Small intestine (tissue), 16 donors: ENCODE data around the gene CRABP1. TPM values are rescaled to one million over a fixed set of nuclear protein-coding genes. Genes with fewer than 3 reads are reported as not detected.

ENCODE experiments used
- DNase-seq, 2 donors: peaks; one replicate each; pipeline versions ENCODE4 v3.0.0 to v3.0.0-alpha.2; 2013
- FAIRE-seq: peaks from 2 replicates; lab custom pipeline; 2012; peaks lifted over from hg19 to GRCh38; lab: Jason Lieb, UNC
- H3K27ac ChIP-seq, 3 donors: one replicate each; pipeline ENCODE4 v1.5.1; 2013; ENCODE audit warnings: low read length in 2 of 3, mild to moderate bottlenecking in 2 of 3, control low read depth in 1 of 3, inconsistent platforms in 1 of 3, low read depth in 1 of 3, moderate library complexity in 1 of 3
- H3K27me3 ChIP-seq, 3 donors: one replicate each; pipeline ENCODE4 v1.6.1; 2013; ENCODE audit warnings: low read length in 3 of 3, inconsistent platforms in 1 of 3; ENCODE audit not compliant: control insufficient read depth in 3 of 3, insufficient read depth in 3 of 3
- H3K36me3 ChIP-seq, 3 donors: one replicate each; pipeline ENCODE4 v1.6.1; 2013; ENCODE audit warnings: low read length in 3 of 3, inconsistent platforms in 1 of 3, low read depth in 1 of 3, mild to moderate bottlenecking in 1 of 3, moderate library complexity in 1 of 3; ENCODE audit not compliant: control insufficient read depth in 3 of 3, insufficient read depth in 2 of 3
- H3K4me1 ChIP-seq, 3 donors: one replicate each; pipeline ENCODE4 v1.6.1; 2013; ENCODE audit warnings: low read length in 2 of 3, inconsistent platforms in 1 of 3, low read depth in 1 of 3, mild to moderate bottlenecking in 1 of 3, moderate library complexity in 1 of 3; ENCODE audit not compliant: control insufficient read depth in 3 of 3, insufficient read depth in 2 of 3
- H3K4me3 ChIP-seq, 3 donors: one replicate each; pipeline ENCODE4 v1.5.1; 2013; ENCODE audit warnings: low read length in 3 of 3, control low read depth in 1 of 3, inconsistent platforms in 1 of 3, low read depth in 1 of 3, mild to moderate bottlenecking in 1 of 3, moderate library complexity in 1 of 3
- H3K9me3 ChIP-seq, 2 donors: one replicate each; pipeline ENCODE4 v1.6.1; 2013; ENCODE audit warnings: low read depth in 1 of 2, low read length in 1 of 2; ENCODE audit not compliant: control insufficient read depth in 2 of 2, insufficient read depth in 1 of 2
- WGBS, 3 donors: extraction: QIAGEN DNeasy Blood & Tissue Kit; methylation state at CpG; one replicate each; pipeline ENCODE4 v1.1.7; 2013; 5-methylcytosine and 5-hydroxymethylcytosine counted together
- long read RNA-seq, 10 donors: transcript quantifications; one replicate each; lab custom pipeline, GENCODE V29; 2026
- polyA plus RNA-seq, 4 donors: library from polyadenylated mRNA; stranded (reverse) in 3 of 4; unstranded in 1 of 4; fragments of 200-250 nt in 3 of 4; fragments of 120-200 nt in 1 of 4; gene quantifications; one replicate each; pipeline versions ENCODE4 v1.2.1 to v1.2.3, GENCODE V29; 2013
- donor health status: healthy with polysubstance abuse.
- donor health status: control.
- donor health status: control.
- donor health status: Bipolar disorder and iron deficiency.
- donor health status: healthy.

Gene CRABP1
- polyA plus RNA-seq: 10 to 100 TPM in 2 of 4 donors, not detected in 2; 10.4 to 16.0 TPM
- long read RNA-seq, donor 1: 0 reads
- long read RNA-seq, donor 2, partial matches to known transcripts: 0 of 1 reads
- long read RNA-seq, donor 2, other reads (novel, unspliced or antisense): 0 of 1 reads
- long read RNA-seq, donor 3, transcript CRABP1-201 (4 exons, 772 nt): major isoform, 5 of 5 reads
- long read RNA-seq, donor 3, partial matches to known transcripts: 0 of 5 reads
- long read RNA-seq, donor 3, other reads (novel, unspliced or antisense): 0 of 5 reads
- long read RNA-seq, donor 4, partial matches to known transcripts: 0 of 3 reads
- long read RNA-seq, donor 4, other reads (novel, unspliced or antisense): 0 of 3 reads
- long read RNA-seq, donor 5, partial matches to known transcripts: 0 of 2 reads
- long read RNA-seq, donor 5, other reads (novel, unspliced or antisense): 0 of 2 reads
- long read RNA-seq, donor 6, partial matches to known transcripts: 0 of 2 reads
- long read RNA-seq, donor 6, other reads (novel, unspliced or antisense): 0 of 2 reads
- long read RNA-seq, donor 7, partial matches to known transcripts: 0 of 2 reads
- long read RNA-seq, donor 7, other reads (novel, unspliced or antisense): 0 of 2 reads
- long read RNA-seq, donor 8, transcript CRABP1-201 (4 exons, 772 nt): major isoform, 9 of 10 reads
- long read RNA-seq, donor 8, partial matches to known transcripts: 0 of 10 reads
- long read RNA-seq, donor 8, other reads (novel, unspliced or antisense): 0 of 10 reads
- long read RNA-seq, donor 9, partial matches to known transcripts: 0 of 2 reads
- long read RNA-seq, donor 9, other reads (novel, unspliced or antisense): 0 of 2 reads
- long read RNA-seq, donor 10, transcript CRABP1-201 (4 exons, 772 nt): major isoform, 57 of 72 reads
- long read RNA-seq, donor 10, transcript CRABP1-203 (1 exons, 401 nt): minor isoform, 7 of 72 reads
- long read RNA-seq, donor 10, partial matches to known transcripts: 8 of 72 reads
- long read RNA-seq, donor 10, other reads (novel, unspliced or antisense): 0 of 72 reads

DNA sequence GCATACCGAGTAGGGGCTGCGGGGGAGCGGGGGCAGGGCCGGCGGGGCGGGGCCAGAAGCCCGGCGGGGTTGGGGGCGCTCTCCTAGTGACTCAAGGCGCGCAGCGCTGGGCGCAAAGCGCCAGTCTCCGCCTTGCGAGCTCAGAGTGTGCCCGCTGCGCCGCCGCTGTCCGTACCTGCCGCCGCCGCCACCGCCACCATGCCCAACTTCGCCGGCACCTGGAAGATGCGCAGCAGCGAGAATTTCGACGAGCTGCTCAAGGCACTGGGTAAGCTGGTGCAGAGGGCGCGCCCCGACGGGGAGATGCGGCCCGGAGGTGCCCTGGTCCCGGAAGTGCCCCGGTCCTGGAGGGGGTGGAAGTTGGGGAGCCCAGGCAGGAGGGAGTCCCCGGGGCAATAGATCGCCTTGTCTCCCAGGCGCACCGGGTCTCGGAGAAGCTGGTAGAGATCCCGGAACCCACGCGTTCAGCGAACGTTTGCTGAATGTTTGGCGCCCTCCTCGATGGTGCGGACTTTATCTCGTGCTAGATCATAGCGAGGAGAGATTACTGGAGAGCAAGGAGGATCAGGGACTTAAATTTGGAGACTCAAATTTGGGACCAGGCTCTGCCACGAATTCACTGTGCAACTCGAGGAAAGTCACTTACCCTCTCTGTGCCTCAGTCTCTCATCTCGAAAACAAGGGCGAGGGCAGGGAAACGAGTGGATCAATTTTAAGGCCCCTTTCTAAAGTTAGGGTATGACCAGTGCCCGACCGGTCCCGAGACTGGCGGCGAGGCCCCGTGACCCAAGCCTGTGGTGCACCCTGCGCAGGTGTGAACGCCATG, at the start of gene CRABP1:
CRABP1 (plus strand) TSS at position 123 of the 826 bp plus-strand sequence; CDS start at position 199, 76 bp downstream.
- Histone ChIP-seq H3K27ac (no peak within 1 kb of the TSS), H3K4me3 (peak within 1 kb of the TSS in 1 of 3 donors; percentile 27), H3K36me3 (no peaks in the 10 kb centered on the region), H3K27me3 (peaks cover 18 to 70% (median 34%) of the 10 kb centered on the region in 3 donors), H3K9me3 (no peaks in the 10 kb centered on the region), H3K4me1 (peaks cover 0 to 12% (median 0%) of the 10 kb centered on the region in 3 donors)
- DNase-seq (peak in 1 of 2 donors; percentile 45), FAIRE-seq (no peak)
- WGBS, 3 donors: 2% methylated on average over 57 to 67 of the region's 67 CpGs

DNA sequence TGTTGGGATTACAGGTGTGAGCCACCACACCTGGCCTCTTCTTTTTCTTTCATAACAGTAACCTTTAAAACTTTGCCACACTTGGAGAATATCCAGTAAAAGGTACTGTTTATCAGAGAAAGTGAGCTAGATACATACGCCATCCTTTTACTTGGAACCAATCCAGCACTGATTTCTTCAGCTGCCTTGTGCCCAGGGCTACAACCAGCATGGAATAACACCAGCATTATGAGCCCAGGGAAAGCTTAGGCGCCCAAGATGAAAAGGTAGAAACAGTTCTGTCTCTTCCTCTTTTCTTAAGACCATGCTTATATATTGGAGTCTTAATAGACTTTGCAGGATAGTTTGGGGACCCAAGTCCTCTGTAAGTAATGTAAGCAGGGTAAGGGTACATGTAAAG, 49.1 kb upstream of the CRABP1 start:
- FAIRE-seq: no peak
- DNase-seq: no peak
- WGBS, 3 donors: 55 to 83% (median 60%) methylated on average over 2 of the region's 2 CpGs
- Histone ChIP-seq H3K27ac (no peak overlapping the region), H3K27me3 (no peaks in the 10 kb centered on the region), H3K9me3 (no peaks in the 10 kb centered on the region), H3K4me3 (no peak overlapping the region), H3K36me3 (peaks cover 0 to 31% (median 7%) of the 10 kb centered on the region in 3 donors), H3K4me1 (peaks cover 0 to 4% (median 0%) of the 10 kb centered on the region in 3 donors)

DNA sequence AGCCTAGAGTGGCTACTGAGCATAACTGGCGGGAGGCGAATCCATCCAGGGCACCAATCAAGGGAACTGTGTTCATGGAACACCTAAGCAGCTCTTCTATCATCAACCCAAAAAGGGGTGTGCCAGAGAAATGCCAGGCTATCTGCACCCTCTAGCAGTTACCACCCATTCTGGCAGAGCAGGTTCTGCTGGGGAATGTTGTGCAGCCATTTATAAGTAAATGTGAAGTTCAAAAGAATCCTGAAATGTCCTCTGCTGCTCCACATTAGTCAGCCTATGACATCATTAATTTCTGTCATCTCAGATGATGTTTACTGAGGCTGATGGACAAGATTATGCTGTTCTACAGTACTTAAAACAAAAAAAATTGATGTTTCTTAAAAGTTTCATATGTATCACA, 48.5 kb upstream of the CRABP1 start:
- Histone ChIP-seq H3K4me1 (peaks cover 0 to 4% (median 0%) of the 10 kb centered on the region in 3 donors), H3K9me3 (no peaks in the 10 kb centered on the region), H3K27ac (no peak overlapping the region), H3K36me3 (peaks cover 0 to 26% (median 5%) of the 10 kb centered on the region in 3 donors), H3K4me3 (no peak overlapping the region), H3K27me3 (no peaks in the 10 kb centered on the region)
- WGBS, 3 donors: 96 to 100% (median 97%) methylated on average over 2 of the region's 2 CpGs
- no peak for FAIRE-seq
- DNase-seq: no peak

DNA sequence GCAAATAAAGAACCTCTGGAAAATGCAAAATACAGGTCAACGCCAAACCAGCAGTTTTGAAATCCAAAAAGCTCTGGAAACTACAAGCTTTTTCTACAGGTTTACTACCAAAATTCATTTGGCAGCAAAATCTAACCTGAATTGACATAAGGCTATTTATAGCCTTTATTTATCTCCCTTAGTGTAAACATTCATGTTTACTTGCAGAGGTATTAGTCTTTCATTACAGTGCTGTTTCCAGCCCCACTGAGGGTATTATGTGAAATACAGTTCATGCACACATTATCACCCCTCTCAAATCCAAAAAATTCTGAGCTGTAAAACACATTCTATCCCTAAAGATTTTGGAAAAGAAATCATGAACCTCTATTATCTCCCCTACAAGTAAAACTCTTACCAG, 47.9 kb upstream of the CRABP1 start:
- H3K27me3 ChIP-seq: no peaks in the 10 kb centered on the region
- H3K4me1 ChIP-seq: peaks cover 0 to 4% (median 0%) of the 10 kb centered on the region in 3 donors
- H3K4me3 ChIP-seq: no peak overlapping the region
- peaks cover 0 to 25% (median 4%) of the 10 kb centered on the region in 3 donors for H3K36me3 ChIP-seq
- 94 to 100% (median 96%) methylated on average over 1 of the region's 1 CpG for WGBS, 3 donors
- no peak for DNase-seq
- FAIRE-seq: no peak
- no peak overlapping the region for H3K27ac ChIP-seq
- no peaks in the 10 kb centered on the region for H3K9me3 ChIP-seq

DNA sequence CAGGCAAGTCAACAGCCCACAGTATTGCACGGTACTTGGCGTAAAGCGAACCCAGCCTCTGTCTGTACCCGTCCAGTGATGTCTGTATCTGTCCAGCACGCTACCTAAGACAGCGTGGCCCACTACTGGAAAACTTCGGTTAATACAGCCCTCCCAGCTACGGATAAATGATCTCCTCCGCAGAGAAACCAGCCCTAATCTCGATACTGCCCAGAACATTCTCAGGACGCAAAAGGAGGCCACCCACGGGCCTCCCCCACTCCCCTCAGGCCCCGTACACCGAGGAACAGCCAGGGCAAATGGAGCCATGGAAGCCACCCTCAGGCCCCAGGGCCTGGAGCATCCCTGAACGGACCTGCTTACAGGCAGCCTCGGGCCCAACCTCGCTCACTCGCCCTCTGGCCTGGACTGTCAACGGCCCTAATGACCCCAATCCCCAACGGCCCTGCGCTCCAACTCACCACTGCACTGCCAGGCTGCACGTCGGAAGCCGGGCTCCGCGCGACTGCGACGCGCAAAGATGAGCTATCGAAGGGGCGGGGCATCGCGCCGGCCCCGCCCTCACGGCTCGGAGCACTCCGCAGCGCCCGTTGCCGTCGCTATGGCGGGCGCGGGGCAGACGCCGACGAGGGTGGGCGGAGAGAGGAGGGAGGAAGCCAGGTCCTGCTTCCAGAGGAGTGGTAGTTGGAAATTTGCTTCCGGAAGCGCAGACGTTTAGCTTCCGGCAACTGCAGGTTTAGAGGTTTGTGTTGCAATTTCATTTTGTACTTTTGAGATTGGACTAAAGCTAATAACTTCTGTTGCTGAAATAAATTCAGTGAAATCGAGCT, 40.8 kb upstream of the CRABP1 start, which contains the start of gene SKIC8:
SKIC8 (minus strand) TSS at position 509 of the 830 bp plus-strand sequence. CDS start 3,923 bp downstream, outside the sequence.
- Histone ChIP-seq H3K4me3 (peak within 1 kb of the TSS; percentile 62 to 96 (median 78)), H3K27me3 (peaks cover 0 to 7% (median 0%) of the 10 kb centered on the region in 3 donors), H3K27ac (peak within 1 kb of the TSS; percentile 25 to 89 (median 76)), H3K4me1 (peaks cover 0 to 18% (median 0%) of the 10 kb centered on the region in 3 donors), H3K9me3 (no peaks in the 10 kb centered on the region), H3K36me3 (peaks cover 0 to 2% (median 2%) of the 10 kb centered on the region in 3 donors)
- DNase-seq (peak; percentile 95 to 98), FAIRE-seq (no peak)
- 0 to 1% (median 0%) methylated on average over 55 of the region's 55 CpGs for WGBS, 3 donors

DNA sequence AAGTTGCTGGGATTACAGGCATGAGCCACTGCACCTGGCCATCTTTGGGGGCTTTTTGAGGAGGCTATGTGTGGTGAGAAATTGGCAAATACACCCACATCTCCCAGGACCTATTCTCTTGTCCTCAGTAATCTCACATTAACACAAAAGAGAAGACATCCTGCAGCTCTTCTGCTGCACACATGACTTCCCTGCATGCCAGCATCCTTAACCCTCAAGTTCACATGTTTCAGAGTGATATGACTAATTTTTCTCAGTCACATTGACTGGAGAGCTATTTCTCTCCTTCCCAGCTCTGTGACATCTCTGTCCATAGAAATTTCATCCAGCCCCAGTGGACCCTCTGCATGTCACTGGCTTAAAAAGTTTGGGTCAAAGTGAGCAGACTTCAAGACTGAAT, 38.8 kb upstream of the CRABP1 start:
- H3K4me3 ChIP-seq: no peak overlapping the region
- FAIRE-seq: no peak
- peaks cover 0 to 7% (median 2%) of the 10 kb centered on the region in 3 donors for H3K27me3 ChIP-seq
- no peak for DNase-seq
- no peak overlapping the region for H3K27ac ChIP-seq
- peaks cover 0 to 26% (median 0%) of the 10 kb centered on the region in 3 donors for H3K4me1 ChIP-seq
- H3K36me3 ChIP-seq: no peaks in the 10 kb centered on the region
- H3K9me3 ChIP-seq: no peaks in the 10 kb centered on the region

DNA sequence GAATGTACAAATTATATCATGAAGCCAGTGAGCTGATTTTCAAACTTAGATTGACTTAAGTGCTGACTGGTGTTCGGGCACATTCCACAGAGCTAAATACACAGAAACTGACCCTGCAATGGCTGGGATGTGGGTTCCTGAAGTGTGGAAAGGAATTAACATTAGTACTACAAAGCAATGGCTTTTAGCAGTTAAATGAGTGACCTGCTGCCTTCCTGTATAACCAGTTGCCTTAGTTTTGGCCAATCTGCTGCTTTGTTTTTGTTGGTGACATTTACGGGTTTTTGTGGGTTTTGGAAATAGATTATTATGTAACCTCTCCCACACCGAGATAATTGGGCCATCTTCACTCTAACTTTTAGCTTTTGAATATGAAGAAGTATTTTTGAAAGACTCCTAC, 38.3 kb upstream of the CRABP1 start:
- no peak overlapping the region for H3K27ac ChIP-seq
- no peak for DNase-seq
- no peak for FAIRE-seq
- peaks cover 0 to 26% (median 0%) of the 10 kb centered on the region in 3 donors for H3K4me1 ChIP-seq
- no peaks in the 10 kb centered on the region for H3K36me3 ChIP-seq
- no peak overlapping the region for H3K4me3 ChIP-seq
- H3K9me3 ChIP-seq: no peaks in the 10 kb centered on the region
- peaks cover 0 to 7% (median 2%) of the 10 kb centered on the region in 3 donors for H3K27me3 ChIP-seq
- WGBS, 3 donors: 28 to 50% (median 45%) methylated on average over 3 of the region's 3 CpGs
